Measurements from ENCODE around the gene TUT1.
"Not testable (repeated sequence)": the region's sequence is repeated elsewhere in the genome, so short reads cannot be mapped to it uniquely, and the experiment has no call there.

Gene TUT1

DNA sequence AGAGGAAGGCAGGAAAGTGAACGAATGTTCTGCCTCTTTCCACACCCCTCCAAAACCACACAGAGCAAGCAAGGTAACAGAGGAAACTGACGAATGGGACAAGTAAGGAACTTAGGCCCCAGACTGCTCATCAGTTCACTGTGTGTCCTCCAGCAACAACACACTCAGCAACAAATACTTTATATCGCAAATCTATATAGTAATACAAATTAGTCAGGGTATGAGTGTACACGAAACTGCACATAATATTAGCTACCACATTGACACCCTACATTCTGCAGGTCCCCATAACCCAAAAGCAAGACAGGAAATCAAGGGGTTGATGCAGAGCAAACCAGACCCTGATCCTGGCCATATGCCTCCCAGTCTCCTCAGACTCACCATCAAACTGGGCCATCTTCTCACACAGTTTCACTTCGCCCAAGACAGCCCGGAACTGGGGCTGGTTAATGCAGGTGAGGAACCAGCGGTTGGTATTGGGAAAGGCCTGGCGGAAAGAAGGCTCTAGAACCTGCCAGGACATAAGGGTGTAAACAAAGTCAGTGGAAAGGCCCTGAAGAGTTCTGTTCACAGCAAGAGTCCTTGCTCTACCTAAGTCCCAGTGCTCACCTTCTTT lies 24.2 kb downstream of the TUT1 start:
- H3K9me3 ChIP-seq (ENCODE audit: insufficient read depth, low read length), result no peaks in the 10 kb centered on the region
- H3K9me2 ChIP-seq (replicated peaks; ENCODE audit: insufficient read depth, low read length), result no peaks in the 10 kb centered on the region
- no peak overlapping the region for H3K27ac ChIP-seq (ENCODE audit: low read depth, low read length)
- H2AFZ ChIP-seq (ENCODE audit: low read depth, low read length, severe bottlenecking), result no peak overlapping the region
- no peak overlapping the region for H3K9ac ChIP-seq (ENCODE audit: low read length)
- peaks cover 49% of the 10 kb centered on the region for H3K79me2 ChIP-seq (ENCODE audit: insufficient read depth, low read length)
- H3K4me3 ChIP-seq (ENCODE audit: insufficient read depth, low read length, poor library complexity, severe bottlenecking), result no peak overlapping the region
- no peaks in the 10 kb centered on the region for H3F3A ChIP-seq (ENCODE audit: insufficient read depth)
- no peaks in the 10 kb centered on the region for H3K27me3 ChIP-seq (ENCODE audit: low read length)
- H3K4me2 ChIP-seq (ENCODE audit: low read depth, low read length, poor library complexity, severe bottlenecking), result no peak overlapping the region
- TF ChIP-seq, protein P1, sequence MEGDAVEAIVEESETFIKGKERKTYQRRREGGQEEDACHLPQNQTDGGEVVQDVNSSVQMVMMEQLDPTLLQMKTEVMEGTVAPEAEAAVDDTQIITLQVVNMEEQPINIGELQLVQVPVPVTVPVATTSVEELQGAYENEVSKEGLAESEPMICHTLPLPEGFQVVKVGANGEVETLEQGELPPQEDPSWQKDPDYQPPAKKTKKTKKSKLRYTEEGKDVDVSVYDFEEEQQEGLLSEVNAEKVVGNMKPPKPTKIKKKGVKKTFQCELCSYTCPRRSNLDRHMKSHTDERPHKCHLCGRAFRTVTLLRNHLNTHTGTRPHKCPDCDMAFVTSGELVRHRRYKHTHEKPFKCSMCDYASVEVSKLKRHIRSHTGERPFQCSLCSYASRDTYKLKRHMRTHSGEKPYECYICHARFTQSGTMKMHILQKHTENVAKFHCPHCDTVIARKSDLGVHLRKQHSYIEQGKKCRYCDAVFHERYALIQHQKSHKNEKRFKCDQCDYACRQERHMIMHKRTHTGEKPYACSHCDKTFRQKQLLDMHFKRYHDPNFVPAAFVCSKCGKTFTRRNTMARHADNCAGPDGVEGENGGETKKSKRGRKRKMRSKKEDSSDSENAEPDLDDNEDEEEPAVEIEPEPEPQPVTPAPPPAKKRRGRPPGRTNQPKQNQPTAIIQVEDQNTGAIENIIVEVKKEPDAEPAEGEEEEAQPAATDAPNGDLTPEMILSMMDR (IDR thresholded peaks at IDR 0.05; ENCODE audit: insufficient read depth, low read length, poor library complexity, severe bottlenecking), result no peak
- H3K36me3 ChIP-seq (ENCODE audit: low read length), result peaks cover 34% of the 10 kb centered on the region
- peaks cover 12% of the 10 kb centered on the region; the same call in 1 of the 2 replicates for H4K20me1 ChIP-seq (ENCODE audit: low read depth, low read length)

DNA sequence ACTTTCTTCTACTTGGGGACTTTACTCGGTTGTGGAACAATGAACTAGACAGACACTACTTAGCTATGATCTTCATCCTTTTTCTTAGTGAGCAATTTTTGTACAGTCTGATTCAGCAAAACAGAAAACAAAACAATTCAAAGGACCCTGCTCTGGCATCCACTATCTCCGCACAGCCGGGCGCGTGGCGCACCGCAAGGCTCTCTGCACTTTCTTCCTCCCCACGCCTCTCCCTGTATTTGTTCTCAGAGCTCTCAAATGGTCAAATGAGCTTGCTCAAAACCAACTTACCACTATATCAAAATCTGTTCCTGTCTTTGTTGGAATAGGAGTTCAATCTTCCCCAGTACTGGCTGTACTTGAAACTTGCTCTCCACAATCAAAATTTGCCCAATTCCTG lies 25.1 kb downstream of the TUT1 start:
- H4K20me1 ChIP-seq (ENCODE audit: low read depth, low read length), result peaks cover 12% of the 10 kb centered on the region; the same call in 1 of the 2 replicates
- H3K9me2 ChIP-seq (replicated peaks; ENCODE audit: insufficient read depth, low read length), result no peaks in the 10 kb centered on the region
- TF ChIP-seq EZH2phosphoT487 (conservative IDR thresholded peaks at IDR 0.05; ENCODE audit: low read length), result no peak
- TF ChIP-seq, protein P1 (IDR thresholded peaks at IDR 0.05; ENCODE audit: insufficient read depth, low read length, poor library complexity, severe bottlenecking), result no peak
- H3K79me2 ChIP-seq (ENCODE audit: insufficient read depth, low read length), result peaks cover 40% of the 10 kb centered on the region
- H3K27ac ChIP-seq (ENCODE audit: low read depth, low read length), result no peak overlapping the region
- no peak overlapping the region for H3K4me2 ChIP-seq (ENCODE audit: low read depth, low read length, poor library complexity, severe bottlenecking)
- H3F3A ChIP-seq (ENCODE audit: insufficient read depth), result peaks cover 4% of the 10 kb centered on the region; the same call in 1 of the 2 replicates
- H3K36me3 ChIP-seq (ENCODE audit: low read length), result peaks cover 27% of the 10 kb centered on the region; the same call in 1 of the 2 replicates
- H3K9ac ChIP-seq (ENCODE audit: low read length), result no peak overlapping the region
- no peak overlapping the region for H2AFZ ChIP-seq (ENCODE audit: low read depth, low read length, severe bottlenecking)
- no peak overlapping the region for H3K4me3 ChIP-seq (ENCODE audit: insufficient read depth, low read length, poor library complexity, severe bottlenecking)
- H3K9me3 ChIP-seq (ENCODE audit: insufficient read depth, low read length), result no peaks in the 10 kb centered on the region
- H3K27me3 ChIP-seq (ENCODE audit: low read length), result no peaks in the 10 kb centered on the region

DNA sequence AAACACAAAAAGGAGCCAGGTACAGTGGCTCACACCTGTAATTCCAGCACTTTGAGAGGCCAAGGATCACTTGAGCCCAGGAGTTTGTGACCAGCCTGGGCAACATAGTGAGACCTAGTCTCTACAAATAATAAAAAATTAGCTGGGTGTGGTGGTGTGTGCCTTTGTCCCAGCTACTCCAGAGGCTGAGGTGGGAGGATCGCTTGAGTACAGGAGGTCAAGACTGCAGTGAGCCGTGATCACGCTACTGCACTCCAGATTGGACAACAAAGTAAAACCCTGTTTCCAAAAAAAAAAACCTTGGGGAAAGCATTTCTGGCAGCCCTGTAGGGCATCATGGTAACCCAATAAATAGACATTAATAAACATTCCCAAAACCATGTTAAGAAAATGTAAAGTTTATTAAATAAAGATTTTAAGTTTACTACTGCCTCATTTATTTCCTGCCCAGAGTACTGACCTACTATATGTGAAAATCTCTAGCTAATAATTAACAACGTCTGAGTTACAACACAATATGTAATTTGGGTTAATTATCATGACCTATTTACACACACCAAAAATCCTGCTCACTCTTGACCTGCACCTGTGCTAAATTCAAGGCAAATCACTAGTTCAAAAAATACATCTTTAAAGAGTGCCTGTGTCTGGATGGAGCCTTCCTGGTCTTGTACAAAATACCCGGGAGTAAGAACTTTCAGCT lies 26.1 kb downstream of the TUT1 start:
- H3K9ac ChIP-seq (ENCODE audit: low read length), result no peak overlapping the region
- H3K9me2 ChIP-seq (replicated peaks; ENCODE audit: insufficient read depth, low read length), result no peaks in the 10 kb centered on the region
- H3K9me3 ChIP-seq (ENCODE audit: insufficient read depth, low read length), result no peaks in the 10 kb centered on the region
- TF ChIP-seq, protein P1 (IDR thresholded peaks at IDR 0.05; ENCODE audit: insufficient read depth, low read length, poor library complexity, severe bottlenecking), result no peak
- TF ChIP-seq EZH2phosphoT487 (conservative IDR thresholded peaks at IDR 0.05; ENCODE audit: low read length), result no peak
- H3K79me2 ChIP-seq (ENCODE audit: insufficient read depth, low read length), result peaks cover 35% of the 10 kb centered on the region
- H3K4me3 ChIP-seq (ENCODE audit: insufficient read depth, low read length, poor library complexity, severe bottlenecking), result no peak overlapping the region
- H3K27ac ChIP-seq (ENCODE audit: low read depth, low read length), result no peak overlapping the region
- H3K36me3 ChIP-seq (ENCODE audit: low read length), result peaks cover 22% of the 10 kb centered on the region; the same call in 1 of the 2 replicates
- H3K27me3 ChIP-seq (ENCODE audit: low read length), result no peaks in the 10 kb centered on the region
- H3F3A ChIP-seq (ENCODE audit: insufficient read depth), result peaks cover 4% of the 10 kb centered on the region; the same call in 1 of the 2 replicates
- peaks cover 12% of the 10 kb centered on the region; the same call in 1 of the 2 replicates for H4K20me1 ChIP-seq (ENCODE audit: low read depth, low read length)
- no peak overlapping the region for H2AFZ ChIP-seq (ENCODE audit: low read depth, low read length, severe bottlenecking)
- no peak overlapping the region for H3K4me2 ChIP-seq (ENCODE audit: low read depth, low read length, poor library complexity, severe bottlenecking)

DNA sequence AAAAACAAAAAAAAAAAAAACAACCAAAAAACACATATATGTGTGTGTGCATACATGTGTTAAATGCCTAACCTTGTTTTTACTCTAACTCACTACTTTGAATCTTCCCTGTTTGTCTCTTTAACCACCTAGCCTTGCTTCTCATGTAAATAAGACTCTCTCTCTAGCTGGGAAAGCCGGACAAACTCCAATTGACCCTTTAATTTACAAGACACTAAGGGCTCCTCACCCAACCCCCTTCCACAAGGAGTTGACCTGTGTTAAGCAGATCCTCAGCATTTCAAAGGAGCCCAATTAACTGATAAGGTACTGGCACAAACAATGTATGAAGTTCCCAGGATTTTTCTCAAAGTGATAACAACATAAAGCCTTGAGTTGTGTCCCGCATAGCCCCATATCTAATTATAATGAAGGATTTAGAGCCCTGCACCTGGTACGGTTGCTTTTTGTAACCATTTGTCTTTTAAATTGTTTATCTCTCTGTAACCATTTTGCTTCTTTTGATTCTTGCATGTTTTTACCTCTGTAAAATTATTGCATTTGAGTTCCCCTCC lies 29.6 kb downstream of the TUT1 start:
- Histone ChIP-seq H3K79me2 (ENCODE audit: insufficient read depth, low read length) (peaks cover 16% of the 10 kb centered on the region; the same call in 1 of the 2 replicates), H3K36me3 (ENCODE audit: low read length) (peaks cover 25% of the 10 kb centered on the region; the same call in 1 of the 2 replicates), H3F3A (ENCODE audit: insufficient read depth) (peaks cover 12% of the 10 kb centered on the region), H4K20me1 (ENCODE audit: low read depth, low read length) (peaks cover 12% of the 10 kb centered on the region; the same call in 1 of the 2 replicates)
- not testable (repeated sequence) for H3K9ac ChIP-seq (ENCODE audit: low read length); H2AFZ ChIP-seq (ENCODE audit: low read depth, low read length, severe bottlenecking); H3K9me2 ChIP-seq (replicated peaks; ENCODE audit: insufficient read depth, low read length); H3K9me3 ChIP-seq (ENCODE audit: insufficient read depth, low read length); H3K27me3 ChIP-seq (ENCODE audit: low read length); H3K4me3 ChIP-seq (ENCODE audit: insufficient read depth, low read length, poor library complexity, severe bottlenecking); H3K4me2 ChIP-seq (ENCODE audit: low read depth, low read length, poor library complexity, severe bottlenecking); H3K27ac ChIP-seq (ENCODE audit: low read depth, low read length)
